Measurements from ENCODE around the gene GMIP.

GMIP gene

GRCh38 chr19:19656451-19657396 is 13.3 kb upstream of the GMIP start:
- no peak for DNase-seq

- no peak for DNase-seq
Observed at GRCh38 chr19:19655641-19656343, 12.3 kb upstream of the GMIP start.

GRCh38 chr19:19655051-19655594 is 11.7 kb upstream of the GMIP start:
- DNase-seq, result no peak

- no peak for DNase-seq
Observed at GRCh38 chr19:19654441-19654840, 11.0 kb upstream of the GMIP start.

- no peak for DNase-seq
Observed at GRCh38 chr19:19653597-19654147, 10.2 kb upstream of the GMIP start.

GRCh38 chr19:19652482-19653295 is 9.2 kb upstream of the GMIP start:
- no peak for DNase-seq

GRCh38 chr19:19651076-19651475 is 7.6 kb upstream of the GMIP start:
- no peak for DNase-seq

GRCh38 chr19:19650331-19650730 is 6.9 kb upstream of the GMIP start:
- no peak for DNase-seq

- DNase-seq, result no peak
Observed at GRCh38 chr19:19649580-19649995, 6.1 kb upstream of the GMIP start.

GRCh38 chr19:19649155-19649554 is 5.7 kb upstream of the GMIP start:
- DNase-seq, result no peak

GRCh38 chr19:19647037-19647835 is 3.8 kb upstream of the GMIP start:
- DNase-seq, result no peak

GRCh38 chr19:19645233-19645870 is 1.9 kb upstream of the GMIP start:
- no peak for DNase-seq

- DNase-seq, result no peak
Observed at GRCh38 chr19:19644054-19644388, 564 bp upstream of the GMIP start.

- no peak for DNase-seq
Observed at GRCh38 chr19:19642506-19643157, 825 bp downstream of the GMIP start.

- no peak for DNase-seq
Observed at GRCh38 chr19:19637523-19638251, 5.8 kb downstream of the GMIP start.

GRCh38 chr19:19637186-19637522 is 6.3 kb downstream of the GMIP start:
- DNase-seq, result no peak

GRCh38 chr19:19636573-19637185 is 6.8 kb downstream of the GMIP start:
- DNase-seq, result no peak

- no peak for DNase-seq
Observed at GRCh38 chr19:19635313-19635702, 8.1 kb downstream of the GMIP start.

- no peak for DNase-seq
Observed at GRCh38 chr19:19634516-19635312, 8.7 kb downstream of the GMIP start.
